Muscle layer of duodenum (tissue), 2 donors: ENCODE measurements around the gene METTL2A.
"Not testable (repeated sequence)": the region's sequence is repeated elsewhere in the genome, so short reads cannot be mapped to it uniquely, and the experiment has no call there.

Experiments used
- H3K27ac ChIP-seq: one replicate; pipeline ENCODE4 v1.7.0; 2013; ENCODE audit warnings: mild to moderate bottlenecking, low read length
- H3K27me3 ChIP-seq: one replicate; pipeline ENCODE4 v1.7.0; 2013; ENCODE audit warnings: low read depth, mild to moderate bottlenecking, control low read depth, low read length
- H3K36me3 ChIP-seq, 2 donors: one replicate each; pipeline ENCODE4 v1.7.0; 2013; ENCODE audit warnings: low read length in 2 of 2, control low read depth in 1 of 2, mild to moderate bottlenecking in 1 of 2; ENCODE audit not compliant: insufficient read depth in 2 of 2, control insufficient read depth in 1 of 2
- H3K4me1 ChIP-seq, 2 donors: one replicate each; pipeline ENCODE4 v1.7.0; 2013; ENCODE audit warnings: low read length in 2 of 2, mild to moderate bottlenecking in 2 of 2, control low read depth in 1 of 2, moderate library complexity in 1 of 2; ENCODE audit not compliant: insufficient read depth in 2 of 2, control insufficient read depth in 1 of 2
- H3K4me3 ChIP-seq, 2 donors: one replicate each; pipeline ENCODE4 v1.7.0; 2013; ENCODE audit warnings: low read length in 2 of 2, low read depth in 1 of 2, mild to moderate bottlenecking in 1 of 2
- H3K9me3 ChIP-seq, 2 donors: one replicate each; pipeline ENCODE4 v1.7.0; 2013; ENCODE audit warnings: low read length in 2 of 2, control low read depth in 1 of 2, mild to moderate bottlenecking in 1 of 2; ENCODE audit not compliant: control insufficient read depth in 1 of 2
- donor health status: healthy.

METTL2A gene

GRCh38 chr17:62444063-62444462 is 20.4 kb downstream of the METTL2A start:
- no peak overlapping the region for H3K27ac ChIP-seq
- no peaks in the 10 kb centered on the region for H3K4me1 ChIP-seq
- H3K27me3 ChIP-seq, result no peaks in the 10 kb centered on the region
- H3K9me3 ChIP-seq, result no peaks in the 10 kb centered on the region
- H3K4me3 ChIP-seq, result no peak overlapping the region
- H3K36me3 ChIP-seq, result peaks cover 15 to 58% of the 10 kb centered on the region in 2 donors

- H3K9me3 ChIP-seq, H3K4me3 ChIP-seq, H3K27ac ChIP-seq, H3K4me1 ChIP-seq, H3K27me3 ChIP-seq: not testable (repeated sequence)
- H3K36me3 ChIP-seq, result peaks cover 16 to 53% of the 10 kb centered on the region in 2 donors
These were observed 22.1 kb downstream of the METTL2A start for GRCh38 chr17:62445791-62446190.

GRCh38 chr17:62452195-62452594 is 28.5 kb downstream of the METTL2A start:
- peaks cover 10 to 15% of the 10 kb centered on the region in 2 donors for H3K36me3 ChIP-seq
- H3K4me1 ChIP-seq, H3K27me3 ChIP-seq, H3K27ac ChIP-seq, H3K9me3 ChIP-seq, H3K4me3 ChIP-seq: not testable (repeated sequence)

GRCh38 chr17:62453041-62453440 is 29.3 kb downstream of the METTL2A start:
- not testable (repeated sequence) for H3K27ac ChIP-seq, H3K27me3 ChIP-seq, H3K9me3 ChIP-seq, H3K4me3 ChIP-seq, H3K36me3 ChIP-seq, H3K4me1 ChIP-seq

- H3K27ac ChIP-seq, H3K27me3 ChIP-seq, H3K9me3 ChIP-seq, H3K36me3 ChIP-seq, H3K4me3 ChIP-seq, H3K4me1 ChIP-seq: not testable (repeated sequence)
These were observed 30.0 kb downstream of the METTL2A start for GRCh38 chr17:62453656-62454055.

GRCh38 chr17:62454111-62454510 is 30.4 kb downstream of the METTL2A start:
- not testable (repeated sequence) for H3K36me3 ChIP-seq, H3K9me3 ChIP-seq, H3K4me1 ChIP-seq, H3K4me3 ChIP-seq, H3K27ac ChIP-seq, H3K27me3 ChIP-seq

GRCh38 chr17:62456016-62456415 is 32.3 kb downstream of the METTL2A start:
- Histone ChIP-seq H3K27me3 (no peaks in the 10 kb centered on the region), H3K36me3 (no peaks in the 10 kb centered on the region), H3K4me3 (no peak overlapping the region), H3K9me3 (no peaks in the 10 kb centered on the region), H3K4me1 (no peaks in the 10 kb centered on the region), H3K27ac (no peak overlapping the region)

GRCh38 chr17:62458483-62458882 is 34.8 kb downstream of the METTL2A start:
- H3K27ac ChIP-seq, H3K9me3 ChIP-seq, H3K4me3 ChIP-seq, H3K36me3 ChIP-seq, H3K27me3 ChIP-seq, H3K4me1 ChIP-seq: not testable (repeated sequence)

GRCh38 chr17:62464422-62464821 is 40.7 kb downstream of the METTL2A start:
- not testable (repeated sequence) for H3K9me3 ChIP-seq, H3K36me3 ChIP-seq, H3K27me3 ChIP-seq

GRCh38 chr17:62465271-62465670 is 41.6 kb downstream of the METTL2A start:
- not testable (repeated sequence) for H3K36me3 ChIP-seq, H3K27ac ChIP-seq, H3K4me1 ChIP-seq, H3K9me3 ChIP-seq, H3K4me3 ChIP-seq, H3K27me3 ChIP-seq

More at GRCh38 chr17:62464422-62464821, 40.7 kb downstream of the METTL2A start:
- H3K4me1 ChIP-seq, H3K4me3 ChIP-seq, H3K27ac ChIP-seq: not testable (repeated sequence)

GRCh38 chr17:62470666-62471379 is 47.1 kb downstream of the METTL2A start:
- not testable (repeated sequence) for H3K27me3 ChIP-seq, H3K27ac ChIP-seq, H3K36me3 ChIP-seq, H3K4me3 ChIP-seq, H3K9me3 ChIP-seq, H3K4me1 ChIP-seq

GRCh38 chr17:62471380-62471880 is 47.7 kb downstream of the METTL2A start:
- H3K4me1 ChIP-seq, H3K9me3 ChIP-seq, H3K27ac ChIP-seq, H3K27me3 ChIP-seq, H3K4me3 ChIP-seq, H3K36me3 ChIP-seq: not testable (repeated sequence)
